Endodermal cell (in vitro differentiated cells): ENCODE data around the gene SLC2A2. TPM values are rescaled to one million over a fixed set of nuclear protein-coding genes. Genes with fewer than 3 reads are reported as not detected.

Source experiments
- DNase-seq: peaks from one replicate; pipeline ENCODE4 v3.0.0-alpha.2; 2017
- H3K27ac ChIP-seq: 2 replicates; pipeline ENCODE4 v1.5.1; 2013; ENCODE audit warnings: mild to moderate bottlenecking, low read depth, low read length, moderate library complexity
- H3K27me3 ChIP-seq: 2 replicates; pipeline ENCODE4 v1.6.1; 2013; ENCODE audit warnings: mild to moderate bottlenecking, low read length, moderate library complexity; ENCODE audit not compliant: insufficient read depth, control insufficient read depth, poor library complexity, severe bottlenecking
- H3K36me3 ChIP-seq: 2 replicates; pipeline ENCODE4 v1.7.0; 2013; ENCODE audit warnings: mild to moderate bottlenecking, low read length, moderate library complexity; ENCODE audit not compliant: control insufficient read depth, insufficient read depth
- H3K4me1 ChIP-seq: one replicate; pipeline ENCODE4 v1.7.0; 2013; ENCODE audit warnings: low read length; ENCODE audit not compliant: control insufficient read depth, insufficient read depth
- H3K4me3 ChIP-seq: 2 replicates; pipeline ENCODE4 v1.5.1; 2013; ENCODE audit warnings: mild to moderate bottlenecking, low read length, moderate library complexity
- H3K9ac ChIP-seq: 2 replicates; pipeline ENCODE4 v1.6.1; 2013; ENCODE audit warnings: mild to moderate bottlenecking, low read length, moderate library complexity; ENCODE audit not compliant: poor library complexity, severe bottlenecking; ENCODE audit errors: extremely low read depth
- H3K9me3 ChIP-seq: 2 replicates; pipeline ENCODE4 v1.6.1; 2013; ENCODE audit warnings: mild to moderate bottlenecking, low read length, moderate library complexity; ENCODE audit not compliant: control insufficient read depth
- H3K27ac Mint-ChIP-seq: 2 replicates; pipeline ENCODE4 v1.8.0; 2020; ENCODE audit warnings: mixed read lengths
- H3K27me3 Mint-ChIP-seq: 2 replicates; pipeline ENCODE4 v1.8.0; 2021; ENCODE audit warnings: mild to moderate bottlenecking, mixed read lengths; ENCODE audit not compliant: insufficient read depth
- H3K36me3 Mint-ChIP-seq: 2 replicates; pipeline ENCODE4 v1.8.0; 2020; ENCODE audit warnings: low read depth, mixed read lengths
- H3K4me1 Mint-ChIP-seq: 2 replicates; pipeline ENCODE4 v1.8.0; 2020; ENCODE audit warnings: mixed read lengths
- H3K4me3 Mint-ChIP-seq: 2 replicates; pipeline ENCODE4 v1.8.0; 2020; ENCODE audit warnings: mild to moderate bottlenecking, moderate library complexity, mixed read lengths
- H3K9me3 Mint-ChIP-seq: 2 replicates; pipeline ENCODE4 v1.8.0; 2020; ENCODE audit warnings: mild to moderate bottlenecking, mixed read lengths
- WGBS, 2 experiments: methylation state at CpG; one replicate each; pipeline versions ENCODE4 v1.1.5 to v1.1.7; 2013; ENCODE audit warnings: missing lambda C conversion rate in 2 of 2, mixed read lengths in 1 of 2; ENCODE audit not compliant: insufficient coverage in 1 of 2, insufficient read length in 1 of 2; 5-methylcytosine and 5-hydroxymethylcytosine counted together
- total RNA-seq, 2 donors: library from RNA; stranded (reverse); fragmentation: NEBNext Ultra II Directional in 1 of 2; extraction: Animal tissue kit (Norgen Biotek cat#: 25700) in 1 of 2; gene quantifications; 2 replicates in 1 of 2; 3 replicates in 1 of 2; pipeline ENCODE4 v1.2.1, GENCODE V29; 2021
- TF ChIP-seq, protein P1 (sequence below): fragments of 200-600 bp; sonication (generic); conservative IDR thresholded peaks from 2 replicates; pipeline ENCODE4 v1.5.0; 2021; ENCODE audit warnings: antibody characterized with exemption, mild to moderate bottlenecking

Gene SLC2A2
- total RNA-seq, 2 donors from 2014 or later: 0.24 to 0.51 TPM

DNA sequence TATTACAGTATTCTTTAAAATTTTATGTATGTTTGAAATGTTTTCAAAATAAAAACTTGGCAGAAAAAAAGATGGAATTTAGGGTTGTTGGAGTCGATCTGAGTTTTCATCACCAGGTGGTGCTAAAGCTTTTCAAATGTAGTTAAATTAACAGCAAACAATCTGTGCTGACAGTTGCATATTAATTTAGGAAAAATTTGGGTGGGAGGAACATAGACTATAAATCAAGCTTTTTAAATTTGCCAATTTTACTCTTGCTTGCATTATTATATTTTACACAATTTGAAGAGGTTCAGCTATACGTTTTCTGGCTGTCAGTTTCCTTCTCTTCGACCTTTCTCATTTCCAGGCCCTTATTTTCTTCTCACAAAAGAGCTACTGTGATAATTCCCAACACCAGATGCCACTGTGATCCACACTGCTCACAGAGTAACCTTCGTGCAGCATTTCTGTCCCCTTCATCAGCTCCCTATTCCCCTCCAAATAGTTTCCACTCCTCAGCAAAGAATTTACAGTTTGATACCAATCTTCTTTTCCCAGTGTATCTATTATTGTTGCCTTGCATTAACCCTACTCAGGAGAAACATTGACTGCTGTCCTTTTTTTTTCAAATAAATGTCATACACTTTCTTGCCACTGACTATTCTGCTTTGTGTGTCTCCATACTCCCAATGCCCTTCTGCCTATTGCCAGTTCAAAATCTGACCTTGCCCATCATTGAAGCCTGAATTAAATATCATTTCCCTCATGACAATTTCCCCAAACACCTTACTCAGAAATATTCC lies 64.7 kb downstream of the SLC2A2 start:
- H3K27ac Mint-ChIP-seq: no peak overlapping the region
- Histone ChIP-seq H3K4me1 (peaks cover 2% of the 10 kb centered on the region), H3K27ac (no peak overlapping the region), H3K27me3 (no peaks in the 10 kb centered on the region), H3K9ac (no peak overlapping the region), H3K36me3 (no peaks in the 10 kb centered on the region), H3K4me3 (no peak overlapping the region), H3K9me3 (no peaks in the 10 kb centered on the region)
- H3K27me3 Mint-ChIP-seq: no peaks in the 10 kb centered on the region
- H3K36me3 Mint-ChIP-seq: no peaks in the 10 kb centered on the region
- DNase-seq: no peak
- peaks cover 20% of the 10 kb centered on the region for H3K4me1 Mint-ChIP-seq
- no peaks in the 10 kb centered on the region for H3K9me3 Mint-ChIP-seq
- 43 to 45% methylated on average over 4 of the region's 4 CpGs for WGBS, 2 experiments
- TF ChIP-seq, protein P1, sequence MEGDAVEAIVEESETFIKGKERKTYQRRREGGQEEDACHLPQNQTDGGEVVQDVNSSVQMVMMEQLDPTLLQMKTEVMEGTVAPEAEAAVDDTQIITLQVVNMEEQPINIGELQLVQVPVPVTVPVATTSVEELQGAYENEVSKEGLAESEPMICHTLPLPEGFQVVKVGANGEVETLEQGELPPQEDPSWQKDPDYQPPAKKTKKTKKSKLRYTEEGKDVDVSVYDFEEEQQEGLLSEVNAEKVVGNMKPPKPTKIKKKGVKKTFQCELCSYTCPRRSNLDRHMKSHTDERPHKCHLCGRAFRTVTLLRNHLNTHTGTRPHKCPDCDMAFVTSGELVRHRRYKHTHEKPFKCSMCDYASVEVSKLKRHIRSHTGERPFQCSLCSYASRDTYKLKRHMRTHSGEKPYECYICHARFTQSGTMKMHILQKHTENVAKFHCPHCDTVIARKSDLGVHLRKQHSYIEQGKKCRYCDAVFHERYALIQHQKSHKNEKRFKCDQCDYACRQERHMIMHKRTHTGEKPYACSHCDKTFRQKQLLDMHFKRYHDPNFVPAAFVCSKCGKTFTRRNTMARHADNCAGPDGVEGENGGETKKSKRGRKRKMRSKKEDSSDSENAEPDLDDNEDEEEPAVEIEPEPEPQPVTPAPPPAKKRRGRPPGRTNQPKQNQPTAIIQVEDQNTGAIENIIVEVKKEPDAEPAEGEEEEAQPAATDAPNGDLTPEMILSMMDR: peak; percentile 92
- no peak overlapping the region for H3K4me3 Mint-ChIP-seq

DNA sequence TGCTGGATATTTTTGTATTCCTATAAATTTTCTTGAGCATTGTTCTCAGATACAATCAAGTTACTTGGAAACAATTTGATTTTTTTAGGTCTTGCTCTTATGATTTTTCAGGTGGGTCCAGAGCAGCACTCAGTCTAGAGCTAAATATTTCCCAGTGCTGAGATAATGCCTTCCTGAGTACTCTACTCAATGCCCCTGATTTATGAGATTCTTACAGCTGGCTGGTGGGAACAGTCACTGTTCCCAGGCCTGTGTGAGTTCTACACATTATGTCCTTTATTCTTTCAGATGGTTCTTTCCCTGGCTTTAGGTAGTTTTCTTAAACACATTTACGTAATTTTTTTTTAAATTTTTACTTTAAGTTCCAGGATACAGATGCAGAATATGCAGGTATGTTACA lies 67.1 kb downstream of the SLC2A2 start:
- TF ChIP-seq, protein P1: no peak
- Histone ChIP-seq H3K4me3 (no peak overlapping the region), H3K9ac (no peak overlapping the region), H3K9me3 (no peaks in the 10 kb centered on the region), H3K27ac (no peak overlapping the region), H3K4me1 (peaks cover 2% of the 10 kb centered on the region), H3K27me3 (no peaks in the 10 kb centered on the region), H3K36me3 (no peaks in the 10 kb centered on the region)
- no peak for DNase-seq
- WGBS, 2 experiments: 100% methylated on average over 1 of the region's 1 CpG; no CpG with 5 or more reads in 1 of the 2 experiments
- no peak overlapping the region for H3K4me3 Mint-ChIP-seq
- no peaks in the 10 kb centered on the region for H3K36me3 Mint-ChIP-seq
- H3K9me3 Mint-ChIP-seq: no peaks in the 10 kb centered on the region
- H3K4me1 Mint-ChIP-seq: peaks cover 20% of the 10 kb centered on the region
- H3K27ac Mint-ChIP-seq: no peak overlapping the region
- H3K27me3 Mint-ChIP-seq: no peaks in the 10 kb centered on the region

DNA sequence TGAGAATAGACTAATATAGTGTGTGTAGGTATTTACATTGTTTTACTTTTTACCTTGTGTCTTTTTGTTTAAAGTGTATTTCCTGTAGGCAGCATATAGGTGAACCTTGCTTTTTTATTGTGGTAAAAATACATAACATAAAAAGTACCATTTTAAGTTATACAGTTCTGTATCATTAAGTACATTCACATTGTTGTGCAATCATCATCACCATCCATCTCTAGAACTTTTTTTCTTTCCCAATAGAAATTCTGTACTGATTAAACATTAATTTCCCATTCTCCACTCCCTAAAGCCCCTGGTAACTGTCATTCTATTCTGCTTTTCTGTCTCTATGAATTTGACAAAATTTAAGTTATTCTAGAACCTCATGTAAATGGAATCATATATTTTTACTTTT lies 69.9 kb downstream of the SLC2A2 start:
- H3K4me3 ChIP-seq: no peak overlapping the region
- no peaks in the 10 kb centered on the region for H3K36me3 Mint-ChIP-seq
- peaks cover 15% of the 10 kb centered on the region for H3K4me1 Mint-ChIP-seq
- H3K27me3 Mint-ChIP-seq: no peaks in the 10 kb centered on the region
- no peaks in the 10 kb centered on the region for H3K9me3 Mint-ChIP-seq
- no peaks in the 10 kb centered on the region for H3K36me3 ChIP-seq
- H3K27me3 ChIP-seq: no peaks in the 10 kb centered on the region
- no peak overlapping the region for H3K4me3 Mint-ChIP-seq
- H3K4me1 ChIP-seq: peaks cover 2% of the 10 kb centered on the region
- no peak overlapping the region for H3K27ac Mint-ChIP-seq
- no peak for DNase-seq
- no peak overlapping the region for H3K9ac ChIP-seq
- no peaks in the 10 kb centered on the region for H3K9me3 ChIP-seq
- TF ChIP-seq, protein P1: no peak
- no peak overlapping the region for H3K27ac ChIP-seq
